Endothelial cell of umbilical vein (primary cell): ENCODE measurements around the gene ABL1.

Experiments used
- EZH2 ChIP-seq: IDR thresholded peaks from 2 replicates; pipeline ENCODE4 v1.6.1; 2012; ENCODE audit warnings: borderline replicate concordance, low read depth, mild to moderate bottlenecking, moderate library complexity, low read length, inconsistent platforms; ENCODE audit not compliant: severe bottlenecking
- FOS ChIP-seq: IDR thresholded peaks from 2 replicates; pipeline ENCODE4 v1.6.1; 2011; ENCODE audit warnings: mild to moderate bottlenecking, low read length, moderate library complexity, borderline replicate concordance; ENCODE audit not compliant: insufficient read depth
- MYC ChIP-seq: IDR thresholded peaks from one replicate; pipeline ENCODE4 v1.6.1; 2011; ENCODE audit warnings: mild to moderate bottlenecking, low read depth, low read length
- POLR2A ChIP-seq: IDR thresholded peaks from 2 replicates; pipeline ENCODE4 v1.6.1; 2012; ENCODE audit warnings: low read depth, mild to moderate bottlenecking, control low read depth, low read length
- POLR2AphosphoS5 ChIP-seq: IDR thresholded peaks from 2 replicates; pipeline ENCODE4 v1.6.1; 2012; ENCODE audit warnings: low read depth, mild to moderate bottlenecking, control low read depth, low read length, moderate library complexity; ENCODE audit not compliant: insufficient read depth
- TF ChIP-seq, protein P1 (sequence below), 2 donors: IDR thresholded peaks; 1 replicate in 1 of 2; 2 replicates in 1 of 2; pipeline ENCODE4 v1.5.1; 2011; ENCODE audit warnings: low read length in 2 of 2, mild to moderate bottlenecking in 2 of 2, moderate library complexity in 2 of 2, control low read depth in 1 of 2, inconsistent platforms in 1 of 2, low read depth in 1 of 2; ENCODE audit not compliant: insufficient read depth in 1 of 2; ENCODE audit errors: extremely low read depth in 1 of 2
- TF ChIP-seq, protein P2 (sequence below): IDR thresholded peaks from 2 replicates; pipeline ENCODE4 v1.6.1; 2011; ENCODE audit not compliant: insufficient read depth, insufficient read length

DNA sequence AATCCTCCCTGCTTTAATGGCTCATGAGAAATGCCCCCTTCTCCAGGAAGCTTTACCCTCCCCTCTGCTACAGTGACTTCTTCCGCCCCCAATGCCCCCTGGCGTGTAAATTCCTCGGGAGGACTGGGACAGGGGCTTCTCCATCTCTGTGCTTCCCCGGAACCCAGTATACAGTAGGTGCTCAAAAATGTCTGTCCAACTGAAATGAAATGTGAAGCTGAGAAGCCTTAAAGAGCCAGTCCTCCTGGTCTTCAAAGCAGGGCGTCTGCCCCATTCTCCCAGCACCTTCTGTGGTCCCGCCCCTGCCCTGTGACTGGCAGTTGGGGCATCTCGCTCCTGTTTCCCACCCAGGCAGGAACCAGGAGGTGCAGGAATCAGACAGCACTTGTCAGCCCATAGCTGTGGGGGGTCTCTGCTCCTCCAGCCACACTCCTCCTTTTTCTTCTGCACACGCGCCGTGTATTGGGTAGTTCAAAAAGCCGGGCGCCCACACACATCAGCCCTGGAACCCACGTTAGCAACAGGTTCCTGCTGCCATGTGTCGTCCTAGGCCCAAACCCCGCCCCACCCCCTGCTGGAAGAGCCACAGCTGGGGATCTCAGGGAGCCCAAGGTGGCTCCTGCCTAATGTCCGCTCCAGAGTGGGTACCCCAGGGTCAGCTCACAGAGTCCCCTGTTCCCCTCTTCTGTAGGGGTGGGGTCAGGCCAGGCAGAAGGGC, 88.0 kb downstream of the ABL1 start:
- TF ChIP-seq POLR2AphosphoS5 (no peak), POLR2A (no peak), EZH2 (no peak), FOS (no peak), MYC (no peak)
- TF ChIP-seq, protein P1, sequence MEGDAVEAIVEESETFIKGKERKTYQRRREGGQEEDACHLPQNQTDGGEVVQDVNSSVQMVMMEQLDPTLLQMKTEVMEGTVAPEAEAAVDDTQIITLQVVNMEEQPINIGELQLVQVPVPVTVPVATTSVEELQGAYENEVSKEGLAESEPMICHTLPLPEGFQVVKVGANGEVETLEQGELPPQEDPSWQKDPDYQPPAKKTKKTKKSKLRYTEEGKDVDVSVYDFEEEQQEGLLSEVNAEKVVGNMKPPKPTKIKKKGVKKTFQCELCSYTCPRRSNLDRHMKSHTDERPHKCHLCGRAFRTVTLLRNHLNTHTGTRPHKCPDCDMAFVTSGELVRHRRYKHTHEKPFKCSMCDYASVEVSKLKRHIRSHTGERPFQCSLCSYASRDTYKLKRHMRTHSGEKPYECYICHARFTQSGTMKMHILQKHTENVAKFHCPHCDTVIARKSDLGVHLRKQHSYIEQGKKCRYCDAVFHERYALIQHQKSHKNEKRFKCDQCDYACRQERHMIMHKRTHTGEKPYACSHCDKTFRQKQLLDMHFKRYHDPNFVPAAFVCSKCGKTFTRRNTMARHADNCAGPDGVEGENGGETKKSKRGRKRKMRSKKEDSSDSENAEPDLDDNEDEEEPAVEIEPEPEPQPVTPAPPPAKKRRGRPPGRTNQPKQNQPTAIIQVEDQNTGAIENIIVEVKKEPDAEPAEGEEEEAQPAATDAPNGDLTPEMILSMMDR (IDR thresholded peaks at IDR 0.05; ENCODE audit: extremely low read depth in 1 of 2, insufficient read depth in 1 of 2, low read depth in 1 of 2, low read length in 2 of 2) = no peak
- TF ChIP-seq, protein P2, sequence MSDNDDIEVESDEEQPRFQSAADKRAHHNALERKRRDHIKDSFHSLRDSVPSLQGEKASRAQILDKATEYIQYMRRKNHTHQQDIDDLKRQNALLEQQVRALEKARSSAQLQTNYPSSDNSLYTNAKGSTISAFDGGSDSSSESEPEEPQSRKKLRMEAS = no peak
